Measurements from ENCODE around the gene ABTB1.

DNA sequence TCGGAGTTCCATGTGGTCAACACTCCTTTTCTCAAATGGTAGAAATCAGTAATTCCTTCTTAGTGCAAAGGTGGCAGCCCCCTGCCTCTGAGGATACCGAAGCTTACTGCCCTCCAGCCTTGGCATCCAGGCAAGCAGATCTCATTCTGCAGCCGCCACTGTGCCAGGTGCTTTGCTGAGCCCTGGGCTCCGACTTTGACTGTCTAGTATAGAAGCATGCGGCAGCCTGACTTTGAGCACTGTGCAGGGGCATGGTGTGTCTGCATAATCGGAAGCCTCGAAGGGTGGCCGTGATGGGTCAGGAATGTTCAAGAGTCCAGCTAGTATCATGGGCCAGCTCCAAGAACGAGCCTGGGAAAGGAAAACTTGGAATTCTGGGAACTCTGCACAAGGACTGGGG lies 39.7 kb downstream of the ABTB1 start:
- TF ChIP-seq, protein P1, sequence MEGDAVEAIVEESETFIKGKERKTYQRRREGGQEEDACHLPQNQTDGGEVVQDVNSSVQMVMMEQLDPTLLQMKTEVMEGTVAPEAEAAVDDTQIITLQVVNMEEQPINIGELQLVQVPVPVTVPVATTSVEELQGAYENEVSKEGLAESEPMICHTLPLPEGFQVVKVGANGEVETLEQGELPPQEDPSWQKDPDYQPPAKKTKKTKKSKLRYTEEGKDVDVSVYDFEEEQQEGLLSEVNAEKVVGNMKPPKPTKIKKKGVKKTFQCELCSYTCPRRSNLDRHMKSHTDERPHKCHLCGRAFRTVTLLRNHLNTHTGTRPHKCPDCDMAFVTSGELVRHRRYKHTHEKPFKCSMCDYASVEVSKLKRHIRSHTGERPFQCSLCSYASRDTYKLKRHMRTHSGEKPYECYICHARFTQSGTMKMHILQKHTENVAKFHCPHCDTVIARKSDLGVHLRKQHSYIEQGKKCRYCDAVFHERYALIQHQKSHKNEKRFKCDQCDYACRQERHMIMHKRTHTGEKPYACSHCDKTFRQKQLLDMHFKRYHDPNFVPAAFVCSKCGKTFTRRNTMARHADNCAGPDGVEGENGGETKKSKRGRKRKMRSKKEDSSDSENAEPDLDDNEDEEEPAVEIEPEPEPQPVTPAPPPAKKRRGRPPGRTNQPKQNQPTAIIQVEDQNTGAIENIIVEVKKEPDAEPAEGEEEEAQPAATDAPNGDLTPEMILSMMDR (IDR thresholded peaks at IDR 0.05): no peak
- no peak for TF ChIP-seq SIN3A (IDR thresholded peaks at IDR 0.05; ENCODE audit: borderline replicate concordance, insufficient read depth, low read depth, low read length)
- TF ChIP-seq, protein P2, sequence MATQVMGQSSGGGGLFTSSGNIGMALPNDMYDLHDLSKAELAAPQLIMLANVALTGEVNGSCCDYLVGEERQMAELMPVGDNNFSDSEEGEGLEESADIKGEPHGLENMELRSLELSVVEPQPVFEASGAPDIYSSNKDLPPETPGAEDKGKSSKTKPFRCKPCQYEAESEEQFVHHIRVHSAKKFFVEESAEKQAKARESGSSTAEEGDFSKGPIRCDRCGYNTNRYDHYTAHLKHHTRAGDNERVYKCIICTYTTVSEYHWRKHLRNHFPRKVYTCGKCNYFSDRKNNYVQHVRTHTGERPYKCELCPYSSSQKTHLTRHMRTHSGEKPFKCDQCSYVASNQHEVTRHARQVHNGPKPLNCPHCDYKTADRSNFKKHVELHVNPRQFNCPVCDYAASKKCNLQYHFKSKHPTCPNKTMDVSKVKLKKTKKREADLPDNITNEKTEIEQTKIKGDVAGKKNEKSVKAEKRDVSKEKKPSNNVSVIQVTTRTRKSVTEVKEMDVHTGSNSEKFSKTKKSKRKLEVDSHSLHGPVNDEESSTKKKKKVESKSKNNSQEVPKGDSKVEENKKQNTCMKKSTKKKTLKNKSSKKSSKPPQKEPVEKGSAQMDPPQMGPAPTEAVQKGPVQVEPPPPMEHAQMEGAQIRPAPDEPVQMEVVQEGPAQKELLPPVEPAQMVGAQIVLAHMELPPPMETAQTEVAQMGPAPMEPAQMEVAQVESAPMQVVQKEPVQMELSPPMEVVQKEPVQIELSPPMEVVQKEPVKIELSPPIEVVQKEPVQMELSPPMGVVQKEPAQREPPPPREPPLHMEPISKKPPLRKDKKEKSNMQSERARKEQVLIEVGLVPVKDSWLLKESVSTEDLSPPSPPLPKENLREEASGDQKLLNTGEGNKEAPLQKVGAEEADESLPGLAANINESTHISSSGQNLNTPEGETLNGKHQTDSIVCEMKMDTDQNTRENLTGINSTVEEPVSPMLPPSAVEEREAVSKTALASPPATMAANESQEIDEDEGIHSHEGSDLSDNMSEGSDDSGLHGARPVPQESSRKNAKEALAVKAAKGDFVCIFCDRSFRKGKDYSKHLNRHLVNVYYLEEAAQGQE (IDR thresholded peaks at IDR 0.05; ENCODE audit: insufficient read depth in 1 of 2, low read depth in 2 of 2, low read length in 1 of 2): no peak
- TF ChIP-seq POLR2AphosphoS5 (IDR thresholded peaks at IDR 0.05; ENCODE audit: low read depth, low read length): no peak

Data from Panc1 (cell line).